Psoas muscle (tissue), 8 donors: Measurements from ENCODE around the gene PPP1R15B. TPM values are rescaled to one million over a fixed set of nuclear protein-coding genes. Genes with fewer than 3 reads are reported as not detected.

Experiments
- ATAC-seq, 4 donors: fragments of 200-7000 bp; cut with Tn5 transposase; one replicate each; pipeline ENCODE4 v1.9.1; 2020; ENCODE audit warnings: moderate library complexity in 3 of 4, mild to moderate bottlenecking in 2 of 4
- DNase-seq, 2 donors: peaks; one replicate each; pipeline ENCODE4 v3.0.0-alpha.2; 2020
- H3K27ac ChIP-seq: fragments of 200-600 bp; one replicate; pipeline ENCODE4 v1.8.0; 2022
- H3K27me3 ChIP-seq, 3 donors: fragments of 200-600 bp in 1 of 3; one replicate each; pipeline versions ENCODE4 v1.6.1 to v1.8.0; 2013 to 2022; ENCODE audit warnings: low read length in 2 of 3, mild to moderate bottlenecking in 2 of 3, moderate library complexity in 1 of 3; ENCODE audit not compliant: insufficient read depth in 3 of 3
- H3K36me3 ChIP-seq, 2 donors: fragments of 200-600 bp in 1 of 2; one replicate each; pipeline versions ENCODE4 v1.6.1 to v1.8.0; 2013 to 2022; ENCODE audit warnings: low read depth in 1 of 2, mild to moderate bottlenecking in 1 of 2, moderate library complexity in 1 of 2; ENCODE audit not compliant: insufficient read depth in 1 of 2
- H3K4me1 ChIP-seq: fragments of 200-600 bp; one replicate; pipeline ENCODE4 v1.8.0; 2022
- H3K4me3 ChIP-seq: fragments of 200-600 bp; one replicate; pipeline ENCODE4 v1.8.0; 2022; ENCODE audit warnings: mild to moderate bottlenecking
- H3K9me3 ChIP-seq: fragments of 200-600 bp; one replicate; pipeline ENCODE4 v1.8.0; 2022
- CTCF ChIP-seq: fragments of 200-600 bp; IDR thresholded peaks from one replicate; pipeline ENCODE4 v1.8.0; 2022; ENCODE audit warnings: antibody characterized with exemption
- WGBS, 3 donors: extraction: QIAGEN DNeasy Blood & Tissue Kit; methylation state at CpG; one replicate each; pipeline versions ENCODE4 v1.1.6 to v1.1.7; 2013; 5-methylcytosine and 5-hydroxymethylcytosine counted together
- intact Hi-C, 2 donors: fragments of 100-400 bp; cut with DNase I; formaldehyde crosslinking; loops; one replicate each; pipeline versions ENCODE4 v1.11.0 to v1.14.2; 2022
- polyA plus RNA-seq, 3 donors: library from polyadenylated mRNA; stranded (reverse); fragments of 200-250 nt; gene quantifications; one replicate each; pipeline ENCODE4 v1.2.3, GENCODE V29; 2013
- total RNA-seq, 4 donors: library from RNA; stranded (reverse); fragmentation: NEBNext Ultra II Directional in 2 of 4; extraction: Animal tissue kit (Norgen Biotek cat#: 25700) in 2 of 4; gene quantifications; one replicate each; pipeline versions ENCODE4 v1.2.1 to v1.2.4, GENCODE V29; 2021 to 2023
- donor health status: healthy with polysubstance abuse.
- donor health status: DM: no; HTN: no; CAD: no; lungs with moderate emphysema.
- donor health status: Bipolar disorder and iron deficiency.
- donor health status: healthy.
- donor health status: DM: yes; HTN: yes; CAD: no.
- donor health status: DM: no; HTN: no; CAD: no.
- donor health status: DM: no; HTN: no; CAD: no.
- donor health status: DM: yes; HTN: yes; CAD: no.

Gene PPP1R15B
- total and polyA plus RNA-seq, 7 donors, result 12.2 to 35.2 (median 19.3) TPM

DNA sequence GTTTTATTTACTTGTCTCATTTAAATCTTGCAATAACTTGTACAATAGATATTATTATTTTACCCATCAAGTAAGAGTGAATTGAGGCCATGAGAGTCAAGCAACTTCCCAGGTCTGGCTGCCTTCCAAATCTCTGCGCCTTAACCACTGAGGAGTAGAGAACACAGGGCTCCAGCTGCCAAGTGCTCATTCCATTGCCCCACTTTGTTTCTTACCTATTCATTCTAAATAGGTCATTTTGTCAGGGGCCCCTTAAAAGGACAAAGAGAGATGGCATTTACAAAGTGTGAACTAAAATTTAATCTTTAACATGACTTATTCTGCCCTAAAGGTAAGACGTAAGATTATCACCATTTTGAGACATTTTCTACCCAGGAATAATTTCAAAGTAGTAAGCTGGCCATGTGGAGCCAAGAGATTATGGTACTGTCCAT lies 3.5 kb downstream of the PPP1R15B start:
- intact Hi-C loops, result no loop called here
- H3K4me1 ChIP-seq, result peaks cover 33% of the 10 kb centered on the region

GRCh38 chr1:204407295-204407971 lies 4.2 kb downstream of the PPP1R15B start:
- whole genome bisulfite sequencing, 3 donors, result 0 to 4% (median 2%) methylated on average over 3 of the region's 3 CpGs
- ATAC-seq, result no peak
- peaks cover 5 to 47% of the 10 kb centered on the region in 2 donors for H3K36me3 ChIP-seq

More for the DNA sequence above, 3.5 kb downstream of the PPP1R15B start:
- no peaks in the 10 kb centered on the region for H3K9me3 ChIP-seq
- peak overlapping the region; percentile 93 for H3K4me3 ChIP-seq
- ATAC-seq (peak in 1 of 4 donors; percentile 26), DNase-seq (peak; percentile 69 to 85)
- peaks cover 5 to 40% of the 10 kb centered on the region in 2 donors for H3K36me3 ChIP-seq
- TF ChIP-seq CTCF, result no peak
- WGBS, 3 donors, result 3 to 6% (median 4%) methylated on average over 2 of the region's 2 CpGs
- no peaks in the 10 kb centered on the region for H3K27me3 ChIP-seq
- peak overlapping the region; percentile 98 for H3K27ac ChIP-seq

GRCh38 chr1:204406621-204407020 lies 5.0 kb downstream of the PPP1R15B start:
- Histone ChIP-seq H3K4me3 (peak overlapping the region; percentile 93), H3K27me3 (no peaks in the 10 kb centered on the region), H3K36me3 (peaks cover 5 to 55% of the 10 kb centered on the region in 2 donors), H3K27ac (no peak overlapping the region), H3K4me1 (peaks cover 33% of the 10 kb centered on the region), H3K9me3 (no peaks in the 10 kb centered on the region)
- no peak for ATAC-seq
- no peak for TF ChIP-seq CTCF
- WGBS, 3 donors, result 59 to 63% (median 60%) methylated on average over 4 of the region's 4 CpGs
- intact Hi-C loops, result no loop called here
- DNase-seq, result no peak

More at GRCh38 chr1:204407295-204407971, 4.2 kb downstream of the PPP1R15B start:
- intact Hi-C loops, result no loop called here
- Histone ChIP-seq H3K4me1 (peaks cover 33% of the 10 kb centered on the region), H3K27ac (no peak overlapping the region), H3K27me3 (no peaks in the 10 kb centered on the region), H3K4me3 (peak overlapping the region; percentile 93), H3K9me3 (no peaks in the 10 kb centered on the region)
- no peak for DNase-seq
- no peak for TF ChIP-seq CTCF

DNA sequence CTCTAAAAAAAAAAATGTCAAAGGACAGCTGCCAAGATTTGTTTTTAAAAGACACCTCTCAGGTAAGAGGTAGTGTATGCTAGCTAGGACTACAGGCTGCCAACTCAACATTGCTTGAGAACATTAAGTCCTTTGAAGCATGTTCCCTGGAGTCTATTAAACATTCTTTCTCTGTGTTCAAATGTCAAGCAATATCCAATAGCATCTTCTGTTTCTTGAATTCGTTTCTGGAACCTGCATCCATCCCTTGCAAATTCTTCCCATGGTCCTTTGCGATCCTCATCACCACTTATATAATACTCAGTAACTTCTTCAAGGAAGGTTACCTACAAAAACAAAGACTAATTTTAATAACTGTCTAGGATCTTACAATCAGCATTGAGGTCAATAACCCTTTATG lies 5.6 kb downstream of the PPP1R15B start:
- peaks cover 5 to 58% of the 10 kb centered on the region in 2 donors for H3K36me3 ChIP-seq

More for the DNA sequence above, 5.6 kb downstream of the PPP1R15B start:
- Histone ChIP-seq H3K9me3 (no peaks in the 10 kb centered on the region), H3K4me3 (peak overlapping the region; percentile 93), H3K27ac (no peak overlapping the region), H3K27me3 (no peaks in the 10 kb centered on the region), H3K4me1 (peaks cover 33% of the 10 kb centered on the region)
- peak in 1 of 4 donors; percentile 27 for ATAC-seq
- no peak for DNase-seq
- intact Hi-C loops, result no loop called here
- 11 to 25% (median 14%) methylated on average over 2 of the region's 2 CpGs for WGBS, 3 donors
- no peak for TF ChIP-seq CTCF
